ENCODE measurements around the gene NCBP3.

The NCBP3 gene

GRCh38 chr17:3800362-3801271 lies 45.4 kb downstream of the NCBP3 start, which contains the start of gene ITGAE:
ITGAE (minus strand) TSS chr17:3801188; CDS start chr17:3801144, 44 bp downstream.
- no peak within 1 kb of the TSS for H3K4me2 ChIP-seq (ENCODE audit: insufficient read depth, low read length)
- TF ChIP-seq EZH2 (IDR thresholded peaks at IDR 0.05; ENCODE audit: borderline replicate concordance, low read depth, low read length, severe bottlenecking) = no peak
- TF ChIP-seq, protein P1, sequence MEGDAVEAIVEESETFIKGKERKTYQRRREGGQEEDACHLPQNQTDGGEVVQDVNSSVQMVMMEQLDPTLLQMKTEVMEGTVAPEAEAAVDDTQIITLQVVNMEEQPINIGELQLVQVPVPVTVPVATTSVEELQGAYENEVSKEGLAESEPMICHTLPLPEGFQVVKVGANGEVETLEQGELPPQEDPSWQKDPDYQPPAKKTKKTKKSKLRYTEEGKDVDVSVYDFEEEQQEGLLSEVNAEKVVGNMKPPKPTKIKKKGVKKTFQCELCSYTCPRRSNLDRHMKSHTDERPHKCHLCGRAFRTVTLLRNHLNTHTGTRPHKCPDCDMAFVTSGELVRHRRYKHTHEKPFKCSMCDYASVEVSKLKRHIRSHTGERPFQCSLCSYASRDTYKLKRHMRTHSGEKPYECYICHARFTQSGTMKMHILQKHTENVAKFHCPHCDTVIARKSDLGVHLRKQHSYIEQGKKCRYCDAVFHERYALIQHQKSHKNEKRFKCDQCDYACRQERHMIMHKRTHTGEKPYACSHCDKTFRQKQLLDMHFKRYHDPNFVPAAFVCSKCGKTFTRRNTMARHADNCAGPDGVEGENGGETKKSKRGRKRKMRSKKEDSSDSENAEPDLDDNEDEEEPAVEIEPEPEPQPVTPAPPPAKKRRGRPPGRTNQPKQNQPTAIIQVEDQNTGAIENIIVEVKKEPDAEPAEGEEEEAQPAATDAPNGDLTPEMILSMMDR (IDR thresholded peaks at IDR 0.05; ENCODE audit: borderline replicate concordance, extremely low read depth, low read length, poor library complexity, severe bottlenecking) = peak; percentile 9
- no peaks in the 10 kb centered on the region for H4K20me1 ChIP-seq (ENCODE audit: insufficient read depth, low read length)
- no peak for ATAC-seq (ENCODE audit: insufficient read depth, low read depth)
- H3K27ac ChIP-seq (ENCODE audit: low read length) = peak within 1 kb of the TSS; percentile 56
- no peaks in the 10 kb centered on the region for H3K9me3 ChIP-seq (ENCODE audit: insufficient read depth, low read length, severe bottlenecking)
- H3K27me3 ChIP-seq (ENCODE audit: insufficient read depth, low read length, poor library complexity) = no peaks in the 10 kb centered on the region
- no peak within 1 kb of the TSS for H2AFZ ChIP-seq (ENCODE audit: low read depth, low read length)
- H3K4me1 ChIP-seq (ENCODE audit: insufficient read depth, low read length) = peaks cover 32% of the 10 kb centered on the region
- no peak within 1 kb of the TSS for H3K9ac ChIP-seq (ENCODE audit: low read depth, low read length)
- no peak within 1 kb of the TSS for H3K4me3 ChIP-seq (ENCODE audit: low read depth in 1 of 2, low read length in 2 of 2)
- DNase-seq = no peak
- 0 out of 2 replicates have a peak, but pooled peaks cover 2% of the 10 kb centered on the region for H3K36me3 ChIP-seq (ENCODE audit: insufficient read depth, low read length)
- no peaks in the 10 kb centered on the region for H3K79me2 ChIP-seq (ENCODE audit: insufficient read depth, low read length)

DNA sequence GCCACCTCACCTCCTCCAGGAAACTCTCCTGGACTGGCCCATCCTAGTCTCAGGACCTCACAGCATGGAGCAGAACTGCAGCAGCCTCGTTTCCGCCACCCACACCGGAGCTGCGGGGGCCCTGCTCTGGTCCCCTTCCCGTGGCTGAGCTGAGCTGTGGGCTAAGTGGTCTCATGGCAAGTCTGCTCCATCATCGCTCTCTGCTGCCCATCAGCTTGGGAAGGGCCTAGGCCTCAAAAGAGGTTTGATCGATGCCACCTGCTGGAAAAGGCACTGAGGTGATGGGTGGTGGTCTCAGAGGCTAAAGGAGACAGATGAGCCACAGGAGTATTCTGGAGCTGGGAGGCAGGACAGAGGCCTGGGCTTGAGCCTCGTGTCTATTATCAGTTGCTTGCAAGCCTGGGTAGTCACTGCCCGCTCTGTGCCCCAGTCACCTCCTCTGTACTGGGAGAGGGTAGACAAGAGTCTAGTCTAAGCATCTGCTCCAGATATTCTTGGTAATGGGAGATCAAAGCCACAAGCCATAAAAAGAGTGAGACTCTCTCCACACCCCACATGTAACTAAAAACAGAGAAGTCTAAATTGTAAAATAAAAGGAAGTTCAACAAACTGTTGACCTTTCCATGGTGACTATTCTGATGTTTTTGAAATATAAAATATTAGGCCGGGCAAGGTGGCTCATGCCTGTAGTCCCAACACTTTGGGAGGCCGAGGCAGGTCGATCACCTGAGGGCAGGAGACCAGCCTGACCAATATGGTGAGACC lies 46.7 kb downstream of the NCBP3 start:
- Histone ChIP-seq H3K4me1 (ENCODE audit: insufficient read depth, low read length) (peaks cover 40% of the 10 kb centered on the region), H3K4me2 (ENCODE audit: insufficient read depth, low read length) (no peak overlapping the region), H3K27ac (ENCODE audit: low read length) (peak overlapping the region; percentile 67), H4K20me1 (ENCODE audit: insufficient read depth, low read length) (no peaks in the 10 kb centered on the region), H3K36me3 (ENCODE audit: insufficient read depth, low read length) (no peaks in the 10 kb centered on the region), H3K27me3 (ENCODE audit: insufficient read depth, low read length, poor library complexity) (no peaks in the 10 kb centered on the region), H3K9me3 (ENCODE audit: insufficient read depth, low read length, severe bottlenecking) (no peaks in the 10 kb centered on the region), H2AFZ (ENCODE audit: low read depth, low read length) (no peak overlapping the region), H3K79me2 (ENCODE audit: insufficient read depth, low read length) (no peaks in the 10 kb centered on the region), H3K9ac (ENCODE audit: low read depth, low read length) (no peak overlapping the region), H3K4me3 (ENCODE audit: low read depth in 1 of 2, low read length in 2 of 2) (no peak overlapping the region)
- TF ChIP-seq, protein P1 (IDR thresholded peaks at IDR 0.05; ENCODE audit: borderline replicate concordance, extremely low read depth, low read length, poor library complexity, severe bottlenecking) = peak; percentile 31
- TF ChIP-seq EZH2 (IDR thresholded peaks at IDR 0.05; ENCODE audit: borderline replicate concordance, low read depth, low read length, severe bottlenecking) = no peak
- no peak for DNase-seq
- ATAC-seq (ENCODE audit: insufficient read depth, low read depth) = no peak

DNA sequence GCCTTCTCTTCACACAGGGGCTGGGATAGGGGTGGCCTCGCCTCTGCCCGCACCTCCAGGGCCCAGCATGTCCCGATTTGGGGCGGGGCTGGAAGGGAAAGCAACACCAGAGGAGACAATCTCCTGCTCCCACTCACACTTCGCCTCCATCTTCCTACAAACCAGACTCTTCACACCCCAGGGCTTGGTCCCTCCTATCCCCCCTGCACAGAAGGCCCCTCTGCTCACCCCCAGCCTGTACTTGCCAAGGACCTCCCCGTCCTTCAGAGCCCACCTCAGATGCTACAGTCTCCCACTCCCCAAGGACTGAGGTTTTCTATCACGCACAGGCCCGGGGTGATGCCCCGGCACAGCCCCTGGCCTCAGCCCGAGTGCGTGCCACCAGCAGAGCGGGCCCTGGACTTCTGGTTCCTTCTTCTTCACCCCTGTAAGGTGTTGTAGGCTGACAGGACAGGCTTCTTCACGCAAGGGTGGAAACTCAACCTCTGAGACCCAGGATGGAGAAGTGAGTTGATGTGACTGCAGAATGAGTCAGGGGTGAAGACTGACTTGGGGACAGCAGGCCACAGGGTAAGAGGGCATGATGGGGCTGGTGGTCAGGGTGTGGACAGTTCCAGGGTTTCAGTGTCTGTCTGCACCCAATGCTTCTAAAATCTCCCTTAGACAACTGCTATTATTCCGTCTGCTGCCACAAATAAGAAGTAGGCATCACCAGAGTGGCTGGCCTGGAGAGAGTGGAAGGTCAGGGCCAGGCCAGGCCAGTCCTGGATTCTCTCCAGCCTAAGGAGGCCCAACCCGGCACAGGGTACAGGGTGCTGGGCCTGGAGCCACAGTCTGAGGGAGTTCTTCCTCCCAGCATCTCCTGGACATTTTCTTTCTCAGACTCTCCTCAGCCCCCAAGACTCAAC lies 47.5 kb downstream of the NCBP3 start:
- Histone ChIP-seq H3K4me3 (ENCODE audit: low read depth in 1 of 2, low read length in 2 of 2) (no peak overlapping the region), H3K4me2 (ENCODE audit: insufficient read depth, low read length) (no peak overlapping the region), H3K36me3 (ENCODE audit: insufficient read depth, low read length) (no peaks in the 10 kb centered on the region), H3K27me3 (ENCODE audit: insufficient read depth, low read length, poor library complexity) (no peaks in the 10 kb centered on the region), H3K9me3 (ENCODE audit: insufficient read depth, low read length, severe bottlenecking) (no peaks in the 10 kb centered on the region), H3K9ac (ENCODE audit: low read depth, low read length) (no peak overlapping the region), H4K20me1 (ENCODE audit: insufficient read depth, low read length) (no peaks in the 10 kb centered on the region), H3K4me1 (ENCODE audit: insufficient read depth, low read length) (peaks cover 40% of the 10 kb centered on the region), H2AFZ (ENCODE audit: low read depth, low read length) (no peak overlapping the region), H3K27ac (ENCODE audit: low read length) (peak overlapping the region; percentile 67), H3K79me2 (ENCODE audit: insufficient read depth, low read length) (no peaks in the 10 kb centered on the region)
- ATAC-seq (ENCODE audit: insufficient read depth, low read depth) (no peak), DNase-seq (no peak)
- TF ChIP-seq EZH2 (IDR thresholded peaks at IDR 0.05; ENCODE audit: borderline replicate concordance, low read depth, low read length, severe bottlenecking) = no peak
- TF ChIP-seq, protein P1 (IDR thresholded peaks at IDR 0.05; ENCODE audit: borderline replicate concordance, extremely low read depth, low read length, poor library complexity, severe bottlenecking) = no peak

All from DND-41 (cell line).